H1 (cell line): ENCODE data around the gene DENND1A. TPM values are rescaled to one million over a fixed set of nuclear protein-coding genes. Genes with fewer than 3 reads are reported as not detected.

Experiments
- CTCF ChIA-PET: fragments of 300-600 bp; sonication (Branson Sonifier 250); formaldehyde crosslinking; loops from one replicate; lab custom pipeline; 2021; ENCODE audit not compliant: partially characterized antibody; lab: Charles Lee
- POLR2A ChIA-PET: fragments of 300-600 bp; sonication (Branson Sonifier 250); formaldehyde crosslinking; loops from one replicate; lab custom pipeline; 2021; ENCODE audit warnings: inconsistent platforms; ENCODE audit not compliant: partially characterized antibody; lab: Charles Lee
- DNase-seq, 2 experiments: peaks; one replicate each; pipeline versions ENCODE4 v3.0.0 to v3.0.0-alpha.2; 2010 to 2022; ENCODE audit warnings: low spot score in 2 of 2, low read depth in 1 of 2, mixed read lengths in 1 of 2
- FAIRE-seq: peaks from 2 replicates; lab custom pipeline; 2011; peaks lifted over from hg19 to GRCh38; lab: Jason Lieb, UNC
- H2AFZ ChIP-seq: 2 replicates; pipeline ENCODE4 v1.8.1; 2012; ENCODE audit warnings: low read length, inconsistent platforms
- H2AK5ac ChIP-seq: 2 replicates; pipeline ENCODE4 v1.6.1; 2013; ENCODE audit warnings: low read depth, low read length
- H2BK120ac ChIP-seq: replicated peaks from 2 replicates; pipeline ENCODE3; 2013; ENCODE audit warnings: low read depth, low read length, inconsistent platforms
- H2BK12ac ChIP-seq: 2 replicates; pipeline ENCODE4 v1.6.1; 2013; ENCODE audit warnings: low read depth, low read length
- H2BK15ac ChIP-seq: 2 replicates; pipeline ENCODE4 v1.6.1; 2013; ENCODE audit warnings: low read length
- H2BK20ac ChIP-seq: 2 replicates; pipeline ENCODE4 v1.6.1; 2013; ENCODE audit warnings: low read length
- H2BK5ac ChIP-seq: 2 replicates; pipeline ENCODE4 v1.6.1; 2013; ENCODE audit warnings: low read depth, low read length
- H3K14ac ChIP-seq: 2 replicates; pipeline ENCODE4 v1.6.1; 2013; ENCODE audit warnings: inconsistent platforms; ENCODE audit not compliant: insufficient read length
- H3K18ac ChIP-seq: 2 replicates; pipeline ENCODE4 v1.6.1; 2013; ENCODE audit warnings: low read length; ENCODE audit errors: extremely low read depth
- H3K23ac ChIP-seq: 2 replicates; pipeline ENCODE4 v1.6.1; 2013; ENCODE audit warnings: inconsistent platforms; ENCODE audit not compliant: insufficient read length
- H3K23me2 ChIP-seq: 2 replicates; pipeline ENCODE4 v1.6.1; 2013; ENCODE audit warnings: low read depth, low read length
- H3K27ac ChIP-seq: 2 replicates; pipeline ENCODE4 v1.6.1; 2011; ENCODE audit warnings: low read depth, low read length, inconsistent platforms
- H3K27me3 ChIP-seq, 4 experiments: replicated peaks in 1 of 4; 1 replicate in 1 of 4; 2 replicates in 3 of 4; pipeline versions ENCODE4 v1.6.1 to v1.8.1; 2011 to 2013; ENCODE audit warnings: low read length in 3 of 4, mild to moderate bottlenecking in 3 of 4, inconsistent platforms in 2 of 4, mixed read lengths in 2 of 4, moderate library complexity in 1 of 4; ENCODE audit not compliant: control insufficient read depth in 3 of 4, insufficient read depth in 3 of 4; ENCODE audit errors: extremely low read depth in 1 of 4
- H3K36me3 ChIP-seq, 4 experiments: 2 replicates each; pipeline versions ENCODE4 v1.6.1 to v1.8.1; 2011 to 2013; ENCODE audit warnings: mild to moderate bottlenecking in 4 of 4, low read length in 3 of 4, moderate library complexity in 2 of 4, control low read depth in 1 of 4, inconsistent platforms in 1 of 4; ENCODE audit not compliant: insufficient read depth in 4 of 4, control insufficient read depth in 2 of 4
- H3K4ac ChIP-seq: replicated peaks from 2 replicates; pipeline ENCODE3; 2013; ENCODE audit warnings: low read length, low read depth, mixed read lengths, inconsistent platforms; ENCODE audit not compliant: insufficient read length
- H3K4me1 ChIP-seq, 4 experiments: replicated peaks in 1 of 4; 1 replicate in 1 of 4; 2 replicates in 3 of 4; pipeline versions ENCODE4 v1.6.1 to v1.8.1; 2011 to 2013; ENCODE audit warnings: low read length in 3 of 4, inconsistent platforms in 2 of 4, mixed read lengths in 1 of 4; ENCODE audit not compliant: insufficient read depth in 4 of 4, control insufficient read depth in 3 of 4
- H3K4me2 ChIP-seq, 2 experiments: 2 replicates each; pipeline versions ENCODE4 v1.6.1 to v1.8.1; 2011 to 2013; ENCODE audit warnings: low read depth in 2 of 2, low read length in 2 of 2, control low read depth in 1 of 2, inconsistent platforms in 1 of 2, mild to moderate bottlenecking in 1 of 2; ENCODE audit not compliant: insufficient read depth in 1 of 2
- H3K4me3 ChIP-seq, 4 experiments: fragments of 200-600, 300-600 bp in 1 of 4; sonication (generic), shearing (Covaris generic), sonication (Bioruptor Twin) in 1 of 4; 2 replicates each; pipeline versions ENCODE4 v1.5.1 to v1.8.1; 2011 to 2016; ENCODE audit warnings: low read length in 4 of 4, low read depth in 3 of 4, control low read depth in 2 of 4, inconsistent platforms in 2 of 4, mild to moderate bottlenecking in 2 of 4, mixed read lengths in 1 of 4, moderate library complexity in 1 of 4; ENCODE audit not compliant: insufficient read depth in 2 of 4; ENCODE audit errors: extremely low read depth in 1 of 4
- H3K56ac ChIP-seq: replicated peaks from 2 replicates; pipeline ENCODE3; 2013; ENCODE audit warnings: low read depth, mild to moderate bottlenecking, mixed read lengths, low read length, inconsistent platforms; ENCODE audit not compliant: insufficient read length
- H3K79me1 ChIP-seq: 2 replicates; pipeline ENCODE4 v1.6.1; 2013; ENCODE audit warnings: low read depth, low read length, control low read depth
- H3K79me2 ChIP-seq, 2 experiments: 2 replicates each; pipeline versions ENCODE4 v1.6.1 to v1.8.1; 2012 to 2013; ENCODE audit warnings: low read length in 2 of 2, mild to moderate bottlenecking in 2 of 2, inconsistent platforms in 1 of 2; ENCODE audit not compliant: insufficient read depth in 2 of 2, control insufficient read depth in 1 of 2
- H3K9ac ChIP-seq, 4 experiments: replicated peaks in 1 of 4; 1 replicate in 1 of 4; 2 replicates in 3 of 4; pipeline versions ENCODE4 v1.6.1 to v1.8.1; 2011 to 2013; ENCODE audit warnings: low read depth in 3 of 4, low read length in 3 of 4, control low read depth in 2 of 4, mild to moderate bottlenecking in 2 of 4, moderate library complexity in 2 of 4, inconsistent platforms in 1 of 4; ENCODE audit errors: extremely low read depth in 1 of 4
- H3K9me3 ChIP-seq, 2 experiments: 2 replicates each; pipeline versions ENCODE4 v1.6.1 to v1.8.1; 2012 to 2013; ENCODE audit warnings: mild to moderate bottlenecking in 2 of 2, moderate library complexity in 2 of 2, control low read depth in 1 of 2, inconsistent platforms in 1 of 2, low read depth in 1 of 2, low read length in 1 of 2, mixed read lengths in 1 of 2; ENCODE audit not compliant: insufficient read depth in 2 of 2
- H4K20me1 ChIP-seq, 2 experiments: replicated peaks in 1 of 2; 2 replicates each; pipeline versions ENCODE3 to v1.8.1; 2011 to 2013; ENCODE audit warnings: inconsistent platforms in 2 of 2, low read length in 2 of 2, mild to moderate bottlenecking in 1 of 2; ENCODE audit not compliant: insufficient read depth in 2 of 2, control insufficient read depth in 1 of 2
- H4K5ac ChIP-seq: 2 replicates; pipeline ENCODE4 v1.6.1; 2013; ENCODE audit warnings: low read length, low read depth, mixed read lengths, inconsistent platforms; ENCODE audit not compliant: insufficient read length
- H4K8ac ChIP-seq: 2 replicates; pipeline ENCODE4 v1.8.0; 2013; ENCODE audit warnings: mild to moderate bottlenecking, moderate library complexity, low read length, inconsistent platforms; ENCODE audit not compliant: insufficient read depth; ENCODE audit errors: extremely low read depth
- H4K91ac ChIP-seq: replicated peaks from 2 replicates; pipeline ENCODE3; 2013; ENCODE audit warnings: low read length, mixed read lengths, inconsistent platforms; ENCODE audit not compliant: insufficient read length
- EGR1 ChIP-seq: IDR thresholded peaks from 2 replicates; pipeline ENCODE4 v1.6.1; 2011; ENCODE audit warnings: low read depth, low read length, borderline replicate concordance
- JUN ChIP-seq: IDR thresholded peaks from 2 replicates; pipeline ENCODE4 v1.6.1; 2011; ENCODE audit warnings: low read depth, mild to moderate bottlenecking, improper control_type of control experiment, low read length
- KDM1A ChIP-seq: fragments of 200-600, 300-600 bp; sonication (generic); IDR thresholded peaks from 2 replicates; pipeline ENCODE4 v1.7.1; 2016; ENCODE audit warnings: mild to moderate bottlenecking, low read length, borderline replicate concordance
- KDM5A ChIP-seq: fragments of 200-600 bp; IDR thresholded peaks from 2 replicates; pipeline ENCODE4 v1.7.1; 2012; ENCODE audit warnings: mild to moderate bottlenecking, low read length, inconsistent platforms, mixed read lengths
- POLR2A ChIP-seq, 2 experiments: IDR thresholded peaks; 1 replicate in 1 of 2; 2 replicates in 1 of 2; pipeline ENCODE4 v1.6.1; 2011; ENCODE audit warnings: low read depth in 2 of 2, low read length in 2 of 2, mild to moderate bottlenecking in 2 of 2; ENCODE audit errors: control extremely low read depth in 1 of 2
- RBBP5 ChIP-seq: IDR thresholded peaks from 2 replicates; pipeline ENCODE4 v1.7.1; 2012; ENCODE audit warnings: low read depth, mild to moderate bottlenecking, inconsistent platforms, low read length, moderate library complexity, borderline replicate concordance
- RFX5 ChIP-seq: IDR thresholded peaks from 2 replicates; pipeline ENCODE4 v1.6.1; 2011; ENCODE audit warnings: low read depth, low read length, improper control_type of control experiment, borderline replicate concordance
- SIN3A ChIP-seq, 2 experiments: IDR thresholded peaks in 1 of 2; conservative IDR thresholded peaks in 1 of 2; 2 replicates each; pipeline ENCODE4 v1.6.1; 2011 to 2012; ENCODE audit warnings: low read length in 2 of 2, improper control_type of control experiment in 1 of 2, low read depth in 1 of 2, mild to moderate bottlenecking in 1 of 2
- SP4 ChIP-seq: IDR thresholded peaks from 2 replicates; pipeline ENCODE4 v1.6.1; 2012; ENCODE audit warnings: low read length, inconsistent platforms
- SRF ChIP-seq: IDR thresholded peaks from 2 replicates; pipeline ENCODE4 v1.6.1; 2011; ENCODE audit warnings: mild to moderate bottlenecking, low read depth, low read length, moderate library complexity
- WGBS, 2 experiments: shearing (Covaris generic) in 1 of 2; methylation state at CpG; one replicate each; pipeline versions ENCODE4 v1.1.6 to v1.1.7; 2013 to 2015; ENCODE audit warnings: low lambda C conversion rate in 2 of 2, mixed read lengths in 2 of 2, inconsistent platforms in 1 of 2, low coverage in 1 of 2, missing lambda C conversion rate in 1 of 2; ENCODE audit not compliant: insufficient replicate concordance in 2 of 2, insufficient coverage in 1 of 2, insufficient read length in 1 of 2; ENCODE audit errors: extremely low coverage in 1 of 2, missing lambda C conversion rate in 1 of 2; 5-methylcytosine and 5-hydroxymethylcytosine counted together
- polyA plus RNA-seq, 7 experiments: library from polyadenylated mRNA; depleted of rRNA in 3 of 7; stranded (reverse) in 5 of 7; unstranded in 2 of 7; fragments of >200 nt in 5 of 7; fragments of 200-250 nt in 2 of 7; gene quantifications; 1 replicate in 5 of 7; 2 replicates in 1 of 7; 4 replicates in 1 of 7; pipeline versions ENCODE4 v1.2.1 to v1.2.3, GENCODE V29; 2011 to 2013; ENCODE audit warnings: missing spikeins in 2 of 7, mixed read lengths in 2 of 7
- total RNA-seq: library from RNA; stranded (reverse); fragmentation: NEBNext Ultra II Directional; extraction: Animal tissue kit (Norgen Biotek cat#: 25700); gene quantifications from 2 replicates; pipeline ENCODE4 v1.2.1, GENCODE V29; 2021

The DENND1A gene
- total and polyA plus RNA-seq, 2 of the 8 experiments (the other 6 are each of a cell fraction or from before 2014, with no cell fraction given), result 24.1 to 26.4 TPM

GRCh38 chr9:123784518-123784917 is 145.4 kb downstream of the DENND1A start:
- H2AFZ ChIP-seq, result no peak overlapping the region
- H3K9me3 ChIP-seq, result no peaks in the 10 kb centered on the region
- H3K27ac ChIP-seq, result no peak overlapping the region
- no peak overlapping the region for H3K4me2 ChIP-seq
- ChIA-PET CTCF (interaction anchor here (1.0 kb wide), 1 partner anchor 146 kb away, joined by 4 read pairs; the partner anchor contains the start of gene DENND1A), POLR2A (no interaction called here)
- no peaks in the 10 kb centered on the region for H3K79me2 ChIP-seq
- H3K4me3 ChIP-seq, result no peak overlapping the region
- H3K79me1 ChIP-seq, result no peaks in the 10 kb centered on the region
- H3K14ac ChIP-seq, result no peak overlapping the region
- H3K27me3 ChIP-seq, result no peaks in the 10 kb centered on the region
- H2BK5ac ChIP-seq, result no peak overlapping the region
- H4K20me1 ChIP-seq, result no peaks in the 10 kb centered on the region
- H3K18ac ChIP-seq, result no peak overlapping the region
- no peaks in the 10 kb centered on the region for H3K23me2 ChIP-seq
- no peak overlapping the region for H2BK12ac ChIP-seq
- H4K91ac ChIP-seq, result no peak overlapping the region
- FAIRE-seq (no peak), DNase-seq (no peak)
- no peak overlapping the region for H4K8ac ChIP-seq
- no peak overlapping the region for H2BK120ac ChIP-seq
- no peak overlapping the region for H3K23ac ChIP-seq
- no peak overlapping the region for H3K56ac ChIP-seq
- no peaks in the 10 kb centered on the region; a peak in 1 of 8 replicates for H3K36me3 ChIP-seq
- no peak overlapping the region for H3K4ac ChIP-seq
- 100% methylated on average over 1 of the region's 1 CpG; no CpG with 5 or more reads in 1 of the 2 experiments for WGBS, 2 experiments
- no peak overlapping the region for H2BK20ac ChIP-seq
- H3K4me1 ChIP-seq, result no peaks in the 10 kb centered on the region; a peak in 1 of 7 replicates
- H2BK15ac ChIP-seq, result no peak overlapping the region
- H4K5ac ChIP-seq, result no peak overlapping the region
- no peak overlapping the region for H3K9ac ChIP-seq
- H2AK5ac ChIP-seq, result no peak overlapping the region
- TF ChIP-seq SIN3A (conservative IDR thresholded peaks at IDR 0.05 in 1 of 2, IDR thresholded peaks at IDR 0.05 in 1 of 2; ENCODE audit: low read depth in 1 of 2, low read length in 2 of 2) (no peak), EGR1 (no peak), RBBP5 (no peak), RFX5 (no peak), SP4 (no peak), SRF (no peak), KDM5A (no peak), JUN (no peak), KDM1A (no peak), POLR2A (IDR thresholded peaks at IDR 0.05; ENCODE audit: control extremely low read depth in 1 of 2, low read depth in 2 of 2, low read length in 2 of 2) (no peak)
